Bronchial epithelial cell (primary cell): ENCODE measurements around the gene HEY2. TPM values are rescaled to one million over a fixed set of nuclear protein-coding genes. Genes with fewer than 3 reads are reported as not detected.

ENCODE experiments used
- DNase-seq: peaks from one replicate; pipeline ENCODE4 v3.0.0-alpha.2; 2010; ENCODE audit warnings: low read depth
- FAIRE-seq: peaks from 2 replicates; lab custom pipeline; 2011; peaks lifted over from hg19 to GRCh38; lab: Jason Lieb, UNC
- H3K27me3 ChIP-seq: 2 replicates; pipeline ENCODE4 v1.5.1; 2011; ENCODE audit warnings: low read length; ENCODE audit not compliant: control insufficient read depth, insufficient read depth
- H3K36me3 ChIP-seq: 2 replicates; pipeline ENCODE4 v1.5.1; 2011; ENCODE audit warnings: low read length; ENCODE audit not compliant: control insufficient read depth, insufficient read depth
- H3K4me3 ChIP-seq: 2 replicates; pipeline ENCODE4 v1.5.1; 2011; ENCODE audit warnings: mild to moderate bottlenecking, low read depth, low read length, control low read depth
- total RNA-seq: library from RNA; depleted of rRNA; stranded (reverse); fragments of >200 nt; gene quantifications from 2 replicates; pipeline ENCODE4 v1.2.1, GENCODE V29; 2014
- TF ChIP-seq, protein P1 (sequence below): IDR thresholded peaks from 2 replicates; pipeline ENCODE4 v1.5.1; 2011; ENCODE audit warnings: mild to moderate bottlenecking, moderate library complexity, low read length, control low read depth, inconsistent platforms; ENCODE audit not compliant: insufficient read depth, severe bottlenecking

The HEY2 gene
- total RNA-seq, 1 donor from 2014 or later: not detected

GRCh38 chr6:125750692-125751333 lies 1.4 kb downstream of the HEY2 start:
- TF ChIP-seq, protein P1, sequence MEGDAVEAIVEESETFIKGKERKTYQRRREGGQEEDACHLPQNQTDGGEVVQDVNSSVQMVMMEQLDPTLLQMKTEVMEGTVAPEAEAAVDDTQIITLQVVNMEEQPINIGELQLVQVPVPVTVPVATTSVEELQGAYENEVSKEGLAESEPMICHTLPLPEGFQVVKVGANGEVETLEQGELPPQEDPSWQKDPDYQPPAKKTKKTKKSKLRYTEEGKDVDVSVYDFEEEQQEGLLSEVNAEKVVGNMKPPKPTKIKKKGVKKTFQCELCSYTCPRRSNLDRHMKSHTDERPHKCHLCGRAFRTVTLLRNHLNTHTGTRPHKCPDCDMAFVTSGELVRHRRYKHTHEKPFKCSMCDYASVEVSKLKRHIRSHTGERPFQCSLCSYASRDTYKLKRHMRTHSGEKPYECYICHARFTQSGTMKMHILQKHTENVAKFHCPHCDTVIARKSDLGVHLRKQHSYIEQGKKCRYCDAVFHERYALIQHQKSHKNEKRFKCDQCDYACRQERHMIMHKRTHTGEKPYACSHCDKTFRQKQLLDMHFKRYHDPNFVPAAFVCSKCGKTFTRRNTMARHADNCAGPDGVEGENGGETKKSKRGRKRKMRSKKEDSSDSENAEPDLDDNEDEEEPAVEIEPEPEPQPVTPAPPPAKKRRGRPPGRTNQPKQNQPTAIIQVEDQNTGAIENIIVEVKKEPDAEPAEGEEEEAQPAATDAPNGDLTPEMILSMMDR: no peak
- H3K4me3 ChIP-seq: no peak overlapping the region
- H3K36me3 ChIP-seq: no peaks in the 10 kb centered on the region
- H3K27me3 ChIP-seq: peaks cover 2% of the 10 kb centered on the region
- FAIRE-seq: no peak
- DNase-seq: no peak

DNA sequence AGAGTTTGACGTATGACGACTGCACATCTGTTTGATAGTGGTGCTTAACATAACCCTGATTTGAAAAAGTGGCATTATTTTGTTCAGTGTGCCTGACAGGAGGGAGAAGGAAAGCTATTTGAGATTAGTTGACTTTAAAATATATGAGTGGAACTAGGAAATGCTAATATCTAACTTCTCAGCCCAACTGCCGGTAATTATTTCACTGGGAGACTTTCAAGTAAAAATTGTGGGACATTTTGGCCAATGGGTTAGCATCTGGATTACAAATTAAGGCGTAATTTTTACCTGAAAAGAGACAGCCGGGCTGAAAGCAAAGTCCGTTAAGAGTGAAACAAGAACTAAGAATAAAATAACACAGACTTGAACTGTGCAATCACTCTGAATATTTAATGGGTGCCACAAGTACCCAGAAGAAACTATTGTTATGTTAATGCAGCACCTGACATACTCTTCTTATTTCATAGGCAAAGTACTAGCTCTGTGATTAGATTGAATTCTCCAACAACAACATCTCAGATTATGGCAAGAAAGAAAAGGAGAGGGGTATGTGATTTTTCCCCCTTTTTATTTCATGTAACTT lies 2.0 kb downstream of the HEY2 start:
- FAIRE-seq (no peak), DNase-seq (no peak)
- no peaks in the 10 kb centered on the region for H3K36me3 ChIP-seq
- H3K4me3 ChIP-seq: no peak overlapping the region
- H3K27me3 ChIP-seq: peaks cover 2% of the 10 kb centered on the region
- TF ChIP-seq, protein P1: no peak

- TF ChIP-seq, protein P1: no peak
- no peaks in the 10 kb centered on the region for H3K36me3 ChIP-seq
- no peak for DNase-seq
- no peak overlapping the region for H3K4me3 ChIP-seq
- FAIRE-seq: no peak
- H3K27me3 ChIP-seq: peaks cover 2% of the 10 kb centered on the region
Measured at GRCh38 chr6:125752773-125753172, 3.3 kb downstream of the HEY2 start.

- peaks cover 2% of the 10 kb centered on the region for H3K27me3 ChIP-seq
- TF ChIP-seq, protein P1: peak; percentile 5
- no peaks in the 10 kb centered on the region for H3K36me3 ChIP-seq
- no peak overlapping the region for H3K4me3 ChIP-seq
- no peak for FAIRE-seq
- peak; percentile 55 for DNase-seq
Measured at GRCh38 chr6:125753218-125753936, 3.9 kb downstream of the HEY2 start.

GRCh38 chr6:125753937-125754259 lies 4.5 kb downstream of the HEY2 start:
- TF ChIP-seq, protein P1: no peak
- FAIRE-seq (no peak), DNase-seq (no peak)
- Histone ChIP-seq H3K36me3 (no peaks in the 10 kb centered on the region), H3K4me3 (no peak overlapping the region), H3K27me3 (peaks cover 2% of the 10 kb centered on the region)
